Measurements from ENCODE around the gene CCDC102A. TPM values are rescaled to one million over a fixed set of nuclear protein-coding genes. Genes with fewer than 3 reads are reported as not detected.
A peak's percentile ranks its signal among the peaks of the same experiment; 100 is the strongest.

Gene CCDC102A
- total and polyA plus RNA-seq, 9 of the 15 experiments (the other 6 are each of a cell fraction or from before 2014, with no cell fraction given): 0.03 to 4.9 (median 1.4) TPM

GRCh38 chr16:57536306-57537193, at the start of gene CCDC102A (continued):
- TF ChIP-seq RREB1 (CRISPR knock-in tag; IDR thresholded peaks at IDR 0.05) (0 out of 2 replicates have a peak, but pooled peaks have one; percentile 49), ZNF324 (CRISPR knock-in tag; IDR thresholded peaks at IDR 0.05) (0 out of 2 replicates have a peak, but pooled peaks have one; percentile 36), GATAD2B (IDR thresholded peaks at IDR 0.05; ENCODE audit: borderline replicate concordance) (peak; percentile 30; the same call in 1 of the 2 replicates), ZNF212 (CRISPR knock-in tag; IDR thresholded peaks at IDR 0.05) (no peak), ZFX (CRISPR knock-in tag; IDR thresholded peaks at IDR 0.05) (peak; percentile 77), ZNF282 (CRISPR knock-in tag; IDR thresholded peaks at IDR 0.05) (0 out of 2 replicates have a peak, but pooled peaks have one; percentile 13), ZNF444 (CRISPR knock-in tag; IDR thresholded peaks at IDR 0.05) (peak; percentile 88), ZNF75A (CRISPR knock-in tag; IDR thresholded peaks at IDR 0.05) (no peak), NONO (IDR thresholded peaks at IDR 0.05; ENCODE audit: low read depth in 2 of 2, low read length in 1 of 2) (peak in 1 of 2 experiments; percentile 14; a peak in 1 of 4 replicates), MCM5 (IDR thresholded peaks at IDR 0.05; ENCODE audit: low read depth) (no peak), POLR2G (IDR thresholded peaks at IDR 0.05; ENCODE audit: low read depth, low read length) (peak; percentile 69), ZNF639 (CRISPR knock-in tag; conservative IDR thresholded peaks at IDR 0.05 in 1 of 2, IDR thresholded peaks at IDR 0.05 in 1 of 2) (0 out of 4 replicates have a peak, but pooled peaks of 1 of the 2 experiments have one; percentile 29), NELFE (IDR thresholded peaks at IDR 0.05; ENCODE audit: insufficient read depth, insufficient read length) (no peak)
- TF ChIP-seq, protein P1, sequence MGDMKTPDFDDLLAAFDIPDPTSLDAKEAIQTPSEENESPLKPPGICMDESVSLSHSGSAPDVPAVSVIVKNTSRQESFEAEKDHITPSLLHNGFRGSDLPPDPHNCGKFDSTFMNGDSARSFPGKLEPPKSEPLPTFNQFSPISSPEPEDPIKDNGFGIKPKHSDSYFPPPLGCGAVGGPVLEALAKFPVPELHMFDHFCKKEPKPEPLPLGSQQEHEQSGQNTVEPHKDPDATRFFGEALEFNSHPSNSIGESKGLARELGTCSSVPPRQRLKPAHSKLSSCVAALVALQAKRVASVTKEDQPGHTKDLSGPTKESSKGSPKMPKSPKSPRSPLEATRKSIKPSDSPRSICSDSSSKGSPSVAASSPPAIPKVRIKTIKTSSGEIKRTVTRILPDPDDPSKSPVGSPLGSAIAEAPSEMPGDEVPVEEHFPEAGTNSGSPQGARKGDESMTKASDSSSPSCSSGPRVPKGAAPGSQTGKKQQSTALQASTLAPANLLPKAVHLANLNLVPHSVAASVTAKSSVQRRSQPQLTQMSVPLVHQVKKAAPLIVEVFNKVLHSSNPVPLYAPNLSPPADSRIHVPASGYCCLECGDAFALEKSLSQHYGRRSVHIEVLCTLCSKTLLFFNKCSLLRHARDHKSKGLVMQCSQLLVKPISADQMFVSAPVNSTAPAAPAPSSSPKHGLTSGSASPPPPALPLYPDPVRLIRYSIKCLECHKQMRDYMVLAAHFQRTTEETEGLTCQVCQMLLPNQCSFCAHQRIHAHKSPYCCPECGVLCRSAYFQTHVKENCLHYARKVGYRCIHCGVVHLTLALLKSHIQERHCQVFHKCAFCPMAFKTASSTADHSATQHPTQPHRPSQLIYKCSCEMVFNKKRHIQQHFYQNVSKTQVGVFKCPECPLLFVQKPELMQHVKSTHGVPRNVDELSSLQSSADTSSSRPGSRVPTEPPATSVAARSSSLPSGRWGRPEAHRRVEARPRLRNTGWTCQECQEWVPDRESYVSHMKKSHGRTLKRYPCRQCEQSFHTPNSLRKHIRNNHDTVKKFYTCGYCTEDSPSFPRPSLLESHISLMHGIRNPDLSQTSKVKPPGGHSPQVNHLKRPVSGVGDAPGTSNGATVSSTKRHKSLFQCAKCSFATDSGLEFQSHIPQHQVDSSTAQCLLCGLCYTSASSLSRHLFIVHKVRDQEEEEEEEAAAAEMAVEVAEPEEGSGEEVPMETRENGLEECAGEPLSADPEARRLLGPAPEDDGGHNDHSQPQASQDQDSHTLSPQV (IDR thresholded peaks at IDR 0.05): 0 out of 2 replicates have a peak, but pooled peaks have one; percentile 27

All from K562 (cell line).